D721Med (cell line): ENCODE results near the gene ADGRG3.

ENCODE experiments used
- DNase-seq: peaks from one replicate; pipeline ENCODE4 v3.0.0; 2011; ENCODE audit warnings: low spot score; ENCODE audit not compliant: insufficient read length
- FAIRE-seq: peaks from 2 replicates; lab custom pipeline; 2011; peaks lifted over from hg19 to GRCh38; lab: Jason Lieb, UNC
- CTCF ChIP-seq: IDR thresholded peaks from 2 replicates; pipeline ENCODE4 v1.5.1; 2012; ENCODE audit warnings: mild to moderate bottlenecking, control low read depth; ENCODE audit not compliant: insufficient read depth; ENCODE audit errors: missing control alignments

The ADGRG3 gene

GRCh38 chr16:57652695-57653471 lies 15.2 kb upstream of the ADGRG3 start:
- FAIRE-seq (no peak), DNase-seq (no peak)
- TF ChIP-seq CTCF = no peak

DNA sequence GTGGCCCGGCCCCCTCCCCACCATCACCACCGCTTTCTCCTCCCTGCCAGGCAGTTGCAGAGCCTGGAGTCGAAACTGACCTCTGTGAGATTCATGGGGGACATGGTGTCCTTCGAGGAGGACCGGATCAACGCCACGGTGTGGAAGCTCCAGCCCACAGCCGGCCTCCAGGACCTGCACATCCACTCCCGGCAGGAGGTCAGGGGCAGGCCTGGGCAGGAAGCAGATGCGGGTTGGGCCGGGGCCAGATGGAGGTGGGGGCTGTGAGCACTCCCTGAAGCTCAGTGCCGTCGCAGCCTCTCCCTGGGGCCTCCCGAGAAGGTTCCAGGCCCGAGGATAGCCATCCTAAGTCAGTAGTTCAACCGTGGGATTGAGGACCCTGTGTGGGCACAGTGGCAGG lies 14.2 kb upstream of the ADGRG3 start:
- DNase-seq (no peak), FAIRE-seq (no peak)
- no peak for TF ChIP-seq CTCF

- TF ChIP-seq CTCF = no peak
- DNase-seq = no peak
- FAIRE-seq = no peak
These were observed 11.7 kb upstream of the ADGRG3 start for GRCh38 chr16:57656342-57656955.

DNA sequence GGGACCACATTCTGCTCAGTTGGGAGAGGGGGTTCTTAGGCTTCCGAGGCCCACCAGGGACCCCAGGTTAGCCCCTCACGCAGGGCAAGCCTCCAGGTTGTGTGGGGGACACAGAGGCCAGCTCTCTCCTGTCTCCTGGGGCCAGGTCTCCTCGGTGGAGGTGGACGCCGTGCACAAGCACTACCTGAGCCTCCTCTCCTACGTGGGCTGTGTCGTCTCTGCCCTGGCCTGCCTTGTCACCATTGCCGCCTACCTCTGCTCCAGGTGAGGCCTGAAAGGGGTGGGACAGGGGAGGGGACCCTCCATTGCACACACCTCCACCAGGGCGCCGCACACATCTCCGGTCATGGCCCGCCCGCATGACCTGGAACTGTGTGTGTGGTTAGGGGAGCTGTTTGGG lies 10.9 kb upstream of the ADGRG3 start:
- no peak for TF ChIP-seq CTCF
- no peak for FAIRE-seq
- no peak for DNase-seq

- no peak for TF ChIP-seq CTCF
- DNase-seq (no peak), FAIRE-seq (no peak)
These were observed 9.8 kb upstream of the ADGRG3 start for GRCh38 chr16:57658130-57658877.

DNA sequence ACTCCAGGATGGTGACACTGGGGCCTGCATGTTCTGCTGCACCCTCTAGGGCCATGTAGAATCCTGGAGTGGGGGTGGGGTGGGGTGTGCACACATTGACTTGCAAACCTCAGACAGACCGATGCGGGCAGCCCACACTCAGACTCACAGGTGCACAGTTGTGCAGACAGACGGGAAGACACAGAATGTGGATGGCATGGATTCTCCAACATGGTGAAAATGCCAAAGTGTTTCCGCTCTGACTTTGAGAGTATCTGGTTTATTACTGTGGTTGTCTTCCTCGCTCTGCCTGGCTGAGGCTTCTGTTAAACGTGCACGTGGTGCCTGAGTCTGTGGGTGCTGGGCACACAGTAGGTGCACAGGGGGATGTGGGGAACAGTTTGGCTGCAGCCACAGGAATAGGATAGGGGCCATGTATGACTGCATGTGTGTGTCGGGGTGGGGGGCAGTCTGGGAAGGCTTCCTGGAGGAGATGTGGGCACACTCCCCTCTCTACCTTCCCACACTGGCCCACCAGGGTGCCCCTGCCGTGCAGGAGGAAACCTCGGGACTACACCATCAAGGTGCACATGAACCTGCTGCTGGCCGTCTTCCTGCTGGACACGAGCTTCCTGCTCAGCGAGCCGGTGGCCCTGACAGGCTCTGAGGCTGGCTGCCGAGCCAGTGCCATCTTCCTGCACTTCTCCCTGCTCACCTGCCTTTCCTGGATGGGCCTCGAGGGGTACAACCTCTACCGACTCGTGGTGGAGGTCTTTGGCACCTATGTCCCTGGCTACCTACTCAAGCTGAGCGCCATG lies 9.0 kb upstream of the ADGRG3 start:
- FAIRE-seq (no peak), DNase-seq (no peak)
- no peak for TF ChIP-seq CTCF
